GM23338 (cell line): ENCODE measurements around the gene ZNF69. TPM values are rescaled to one million over a fixed set of nuclear protein-coding genes. Genes with fewer than 3 reads are reported as not detected.

ENCODE experiments used
- ATAC-seq: fragments of 200-7000 bp; cut with Tn5 transposase; 3 replicates; pipeline ENCODE4 v1.9.1; 2020
- DNase-seq: peaks from one replicate; pipeline ENCODE4 v3.0.0-alpha.2; 2015; ENCODE audit warnings: low spot score
- H2AFZ ChIP-seq: fragments of 200-600 bp; sonication (generic); 2 replicates; pipeline ENCODE4 v1.8.0; 2016; ENCODE audit warnings: antibody characterized with exemption, mild to moderate bottlenecking, moderate library complexity
- H3F3A ChIP-seq: fragments of 200-600 bp; sonication (generic); replicated peaks from 2 replicates; pipeline ENCODE4 v1.8.0; 2017; ENCODE audit warnings: antibody characterized with exemption, mixed run types, low read depth
- H3K27ac ChIP-seq: fragments of 200-600 bp; sonication (generic); 2 replicates; pipeline ENCODE4 v1.6.1; 2016; ENCODE audit warnings: low read depth
- H3K27me3 ChIP-seq: fragments of 200-600 bp; sonication (generic); 2 replicates; pipeline ENCODE4 v1.8.0; 2016; ENCODE audit warnings: mild to moderate bottlenecking, mixed run types, moderate library complexity; ENCODE audit not compliant: insufficient read depth
- H3K36me3 ChIP-seq: fragments of 200-600 bp; sonication (generic); 2 replicates; pipeline ENCODE4 v1.8.0; 2016; ENCODE audit warnings: mild to moderate bottlenecking; ENCODE audit not compliant: insufficient read depth
- H3K4me1 ChIP-seq: fragments of 200-600 bp; sonication (generic); 2 replicates; pipeline ENCODE4 v1.8.0; 2016; ENCODE audit warnings: mild to moderate bottlenecking, moderate library complexity; ENCODE audit not compliant: insufficient read depth
- H3K4me2 ChIP-seq: fragments of 200-600 bp; sonication (generic); 2 replicates; pipeline ENCODE4 v1.7.1; 2017; ENCODE audit warnings: mixed run types
- H3K4me3 ChIP-seq: fragments of 200-600 bp; sonication (generic); 2 replicates; pipeline ENCODE4 v1.6.1; 2016; ENCODE audit warnings: mixed run types
- H3K79me2 ChIP-seq: fragments of 200-600 bp; sonication (generic); replicated peaks from 2 replicates; pipeline ENCODE4 v1.8.0; 2017; ENCODE audit warnings: mild to moderate bottlenecking; ENCODE audit not compliant: insufficient read depth
- H3K9me2 ChIP-seq: fragments of 200-600 bp; sonication (generic); 2 replicates; pipeline ENCODE4 v1.8.0; 2017; ENCODE audit not compliant: insufficient read depth
- H4K20me1 ChIP-seq: fragments of 200-600 bp; sonication (generic); replicated peaks from 2 replicates; pipeline ENCODE4 v1.8.0; 2017; ENCODE audit warnings: mild to moderate bottlenecking; ENCODE audit not compliant: insufficient read depth
- H3K27ac Mint-ChIP-seq: 2 replicates; pipeline ENCODE4 v1.8.0; 2020; ENCODE audit warnings: inconsistent platforms, mild to moderate bottlenecking, moderate library complexity, mixed read lengths
- H3K27me3 Mint-ChIP-seq: 3 replicates; pipeline ENCODE4 v1.8.0; 2022; ENCODE audit warnings: low read depth, mild to moderate bottlenecking, moderate library complexity, mixed read lengths, inconsistent platforms; ENCODE audit not compliant: insufficient read depth, poor library complexity
- H3K36me3 Mint-ChIP-seq: 3 replicates; pipeline ENCODE4 v1.8.0; 2021; ENCODE audit warnings: low read depth, mild to moderate bottlenecking, inconsistent platforms, moderate library complexity, mixed read lengths
- H3K4me1 Mint-ChIP-seq: 3 replicates; pipeline ENCODE4 v1.8.0; 2020; ENCODE audit warnings: mild to moderate bottlenecking, inconsistent platforms, mixed read lengths
- H3K4me3 Mint-ChIP-seq: 3 replicates; pipeline ENCODE4 v1.8.0; 2021; ENCODE audit warnings: moderate library complexity, mild to moderate bottlenecking, inconsistent platforms, mixed read lengths
- H3K9me3 Mint-ChIP-seq: 3 replicates; pipeline ENCODE4 v1.8.0; 2020; ENCODE audit warnings: moderate library complexity, mild to moderate bottlenecking, inconsistent platforms, mixed read lengths
- CREB1 ChIP-seq: fragments of 250-450 bp; sonication (Bioruptor Pico); IDR thresholded peaks from 2 replicates; pipeline ENCODE4 v1.5.0; 2020; ENCODE audit warnings: low read depth, mild to moderate bottlenecking, moderate library complexity
- EZH2 ChIP-seq: fragments of 200-600 bp; sonication (generic); IDR thresholded peaks from one replicate; pipeline ENCODE4 v1.8.0; 2017; ENCODE audit warnings: antibody characterized with exemption, mild to moderate bottlenecking, low read depth; ENCODE audit not compliant: unreplicated experiment
- EZH2phosphoT487 ChIP-seq: fragments of 200-600 bp; sonication (generic); IDR thresholded peaks from one replicate; pipeline ENCODE4 v1.8.1; 2018; ENCODE audit warnings: antibody characterized with exemption; ENCODE audit not compliant: unreplicated experiment
- JUNB ChIP-seq: IDR thresholded peaks from one replicate; pipeline ENCODE4 v1.6.1; 2016; ENCODE audit warnings: antibody characterized with exemption; ENCODE audit not compliant: unreplicated experiment
- NANOG ChIP-seq: IDR thresholded peaks from 2 replicates; pipeline ENCODE4 v1.6.1; 2016; ENCODE audit warnings: antibody characterized with exemption, borderline replicate concordance
- POLR2AphosphoS5 ChIP-seq: IDR thresholded peaks from 2 replicates; pipeline ENCODE4 v1.6.1; 2016; ENCODE audit warnings: antibody characterized with exemption, low read depth
- STAT1 ChIP-seq: IDR thresholded peaks from one replicate; pipeline ENCODE4 v1.6.1; 2016; ENCODE audit warnings: antibody characterized with exemption; ENCODE audit not compliant: unreplicated experiment
- ZNF114 ChIP-seq: fragments of 250-450 bp; sonication (Bioruptor Pico); IDR thresholded peaks from 2 replicates; pipeline ENCODE4 v1.5.0; 2020; ENCODE audit warnings: mild to moderate bottlenecking, moderate library complexity
- ZNF331 ChIP-seq: fragments of 250-450 bp; sonication (Bioruptor Pico); IDR thresholded peaks from 2 replicates; pipeline ENCODE4 v1.5.0; 2020; ENCODE audit warnings: low read depth, mild to moderate bottlenecking, moderate library complexity
- polyA plus RNA-seq: library from polyadenylated mRNA; unstranded; fragments of >200 nt; fragmentation: Nextera tagmentation; extraction: Ambion mirVana; gene quantifications from 2 replicates; pipeline ENCODE4 v1.2.1, GENCODE V29; 2016
- total RNA-seq: library from RNA; depleted of rRNA; stranded (reverse); fragments of >200 nt; shearing (Covaris generic); gene quantifications from 2 replicates; pipeline ENCODE4 v1.2.3, GENCODE V29; 2014
- TF ChIP-seq, protein P1 (sequence below): IDR thresholded peaks from one replicate; pipeline ENCODE4 v1.6.1; 2018; ENCODE audit warnings: antibody characterized with exemption; ENCODE audit not compliant: unreplicated experiment
- TF ChIP-seq, protein P2 (sequence below): IDR thresholded peaks from 2 replicates; pipeline ENCODE4 v1.6.1; 2016; ENCODE audit warnings: antibody characterized with exemption
- TF ChIP-seq, protein P3 (sequence below), 2 experiments: fragments of 200-600 bp in 1 of 2; sonication (generic) in 1 of 2; conservative IDR thresholded peaks; 2 replicates each; pipeline versions ENCODE4 v1.5.1 to v1.6.1; 2016 to 2017; ENCODE audit warnings: antibody characterized with exemption in 2 of 2, low read depth in 2 of 2, mild to moderate bottlenecking in 2 of 2, moderate library complexity in 1 of 2

The ZNF69 gene
- total and polyA plus RNA-seq, 2 experiments from 2014 or later: 15.8 to 60.4 TPM

DNA sequence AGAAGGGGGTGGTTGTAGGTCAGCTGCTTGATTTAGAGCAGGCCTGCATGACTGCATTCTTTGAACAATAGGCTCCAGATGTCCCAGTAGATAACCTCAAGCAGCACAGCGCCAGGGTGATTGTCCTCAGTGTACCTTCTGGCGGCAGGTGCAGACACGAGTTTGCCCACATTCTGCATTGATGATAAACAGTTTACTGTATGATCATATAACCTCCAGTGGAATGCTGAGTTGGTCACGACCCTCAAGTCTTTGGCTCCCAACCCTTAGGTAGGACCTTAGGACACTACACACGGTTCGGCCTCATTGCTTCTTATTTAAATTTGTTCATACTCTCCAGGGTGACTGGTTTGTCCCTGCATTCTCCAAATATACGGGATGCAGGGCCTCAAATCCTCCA is 26.9 kb upstream of the ZNF69 start (continued):
- TF ChIP-seq NANOG (no peak), CREB1 (CRISPR knock-in tag) (no peak), JUNB (no peak)
- TF ChIP-seq, protein P1, sequence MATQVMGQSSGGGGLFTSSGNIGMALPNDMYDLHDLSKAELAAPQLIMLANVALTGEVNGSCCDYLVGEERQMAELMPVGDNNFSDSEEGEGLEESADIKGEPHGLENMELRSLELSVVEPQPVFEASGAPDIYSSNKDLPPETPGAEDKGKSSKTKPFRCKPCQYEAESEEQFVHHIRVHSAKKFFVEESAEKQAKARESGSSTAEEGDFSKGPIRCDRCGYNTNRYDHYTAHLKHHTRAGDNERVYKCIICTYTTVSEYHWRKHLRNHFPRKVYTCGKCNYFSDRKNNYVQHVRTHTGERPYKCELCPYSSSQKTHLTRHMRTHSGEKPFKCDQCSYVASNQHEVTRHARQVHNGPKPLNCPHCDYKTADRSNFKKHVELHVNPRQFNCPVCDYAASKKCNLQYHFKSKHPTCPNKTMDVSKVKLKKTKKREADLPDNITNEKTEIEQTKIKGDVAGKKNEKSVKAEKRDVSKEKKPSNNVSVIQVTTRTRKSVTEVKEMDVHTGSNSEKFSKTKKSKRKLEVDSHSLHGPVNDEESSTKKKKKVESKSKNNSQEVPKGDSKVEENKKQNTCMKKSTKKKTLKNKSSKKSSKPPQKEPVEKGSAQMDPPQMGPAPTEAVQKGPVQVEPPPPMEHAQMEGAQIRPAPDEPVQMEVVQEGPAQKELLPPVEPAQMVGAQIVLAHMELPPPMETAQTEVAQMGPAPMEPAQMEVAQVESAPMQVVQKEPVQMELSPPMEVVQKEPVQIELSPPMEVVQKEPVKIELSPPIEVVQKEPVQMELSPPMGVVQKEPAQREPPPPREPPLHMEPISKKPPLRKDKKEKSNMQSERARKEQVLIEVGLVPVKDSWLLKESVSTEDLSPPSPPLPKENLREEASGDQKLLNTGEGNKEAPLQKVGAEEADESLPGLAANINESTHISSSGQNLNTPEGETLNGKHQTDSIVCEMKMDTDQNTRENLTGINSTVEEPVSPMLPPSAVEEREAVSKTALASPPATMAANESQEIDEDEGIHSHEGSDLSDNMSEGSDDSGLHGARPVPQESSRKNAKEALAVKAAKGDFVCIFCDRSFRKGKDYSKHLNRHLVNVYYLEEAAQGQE: no peak
- TF ChIP-seq, protein P2, sequence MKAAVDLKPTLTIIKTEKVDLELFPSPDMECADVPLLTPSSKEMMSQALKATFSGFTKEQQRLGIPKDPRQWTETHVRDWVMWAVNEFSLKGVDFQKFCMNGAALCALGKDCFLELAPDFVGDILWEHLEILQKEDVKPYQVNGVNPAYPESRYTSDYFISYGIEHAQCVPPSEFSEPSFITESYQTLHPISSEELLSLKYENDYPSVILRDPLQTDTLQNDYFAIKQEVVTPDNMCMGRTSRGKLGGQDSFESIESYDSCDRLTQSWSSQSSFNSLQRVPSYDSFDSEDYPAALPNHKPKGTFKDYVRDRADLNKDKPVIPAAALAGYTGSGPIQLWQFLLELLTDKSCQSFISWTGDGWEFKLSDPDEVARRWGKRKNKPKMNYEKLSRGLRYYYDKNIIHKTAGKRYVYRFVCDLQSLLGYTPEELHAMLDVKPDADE: no peak

DNA sequence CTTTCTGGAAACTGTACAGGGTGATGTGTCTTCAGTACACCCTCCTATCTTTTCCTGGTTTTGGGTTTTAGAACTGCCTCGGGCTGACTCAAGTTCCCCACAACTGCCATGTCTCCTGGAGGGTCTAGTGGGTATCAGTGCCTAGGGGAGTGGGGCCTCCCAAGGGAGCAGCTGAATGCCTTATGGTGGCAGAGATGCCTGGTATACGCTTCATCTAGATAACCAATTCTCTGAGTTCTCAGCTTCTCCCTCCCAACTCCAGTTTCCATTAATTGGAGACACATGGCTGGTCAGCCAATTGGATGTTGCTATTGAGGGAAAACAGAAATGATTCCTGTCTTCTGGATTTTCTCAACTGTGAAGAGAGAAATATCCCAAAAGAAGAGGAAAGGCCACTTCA is 26.3 kb upstream of the ZNF69 start:
- H3F3A ChIP-seq: no peaks in the 10 kb centered on the region
- H3K9me2 ChIP-seq: no peaks in the 10 kb centered on the region
- Mint-ChIP-seq H3K27ac (no peak overlapping the region), H3K36me3 (peaks cover 26% of the 10 kb centered on the region), H3K27me3 (peaks cover 4% of the 10 kb centered on the region), H3K4me1 (no peaks in the 10 kb centered on the region), H3K9me3 (peaks cover 98% of the 10 kb centered on the region), H3K4me3 (no peak overlapping the region)
- DNase-seq: no peak
- H3K4me1 ChIP-seq: no peaks in the 10 kb centered on the region
- H3K36me3 ChIP-seq: peaks cover 6% of the 10 kb centered on the region; the same call in 1 of the 2 replicates
- no peak overlapping the region for H2AFZ ChIP-seq
- H4K20me1 ChIP-seq: no peaks in the 10 kb centered on the region
- no peak overlapping the region for H3K4me3 ChIP-seq
- H3K27ac ChIP-seq: no peak overlapping the region
- H3K79me2 ChIP-seq: no peaks in the 10 kb centered on the region
- no peak overlapping the region for H3K4me2 ChIP-seq
- no peak for ATAC-seq
- no peaks in the 10 kb centered on the region for H3K27me3 ChIP-seq
- no peak for TF ChIP-seq ZNF331 (CRISPR knock-in tag)
- TF ChIP-seq POLR2AphosphoS5: no peak
- TF ChIP-seq STAT1: no peak
- no peak for TF ChIP-seq NANOG
- TF ChIP-seq EZH2phosphoT487: no peak
- TF ChIP-seq, protein P2: no peak
- TF ChIP-seq CREB1 (CRISPR knock-in tag): no peak
- no peak for TF ChIP-seq ZNF114
- no peak for TF ChIP-seq JUNB
- TF ChIP-seq, protein P3, sequence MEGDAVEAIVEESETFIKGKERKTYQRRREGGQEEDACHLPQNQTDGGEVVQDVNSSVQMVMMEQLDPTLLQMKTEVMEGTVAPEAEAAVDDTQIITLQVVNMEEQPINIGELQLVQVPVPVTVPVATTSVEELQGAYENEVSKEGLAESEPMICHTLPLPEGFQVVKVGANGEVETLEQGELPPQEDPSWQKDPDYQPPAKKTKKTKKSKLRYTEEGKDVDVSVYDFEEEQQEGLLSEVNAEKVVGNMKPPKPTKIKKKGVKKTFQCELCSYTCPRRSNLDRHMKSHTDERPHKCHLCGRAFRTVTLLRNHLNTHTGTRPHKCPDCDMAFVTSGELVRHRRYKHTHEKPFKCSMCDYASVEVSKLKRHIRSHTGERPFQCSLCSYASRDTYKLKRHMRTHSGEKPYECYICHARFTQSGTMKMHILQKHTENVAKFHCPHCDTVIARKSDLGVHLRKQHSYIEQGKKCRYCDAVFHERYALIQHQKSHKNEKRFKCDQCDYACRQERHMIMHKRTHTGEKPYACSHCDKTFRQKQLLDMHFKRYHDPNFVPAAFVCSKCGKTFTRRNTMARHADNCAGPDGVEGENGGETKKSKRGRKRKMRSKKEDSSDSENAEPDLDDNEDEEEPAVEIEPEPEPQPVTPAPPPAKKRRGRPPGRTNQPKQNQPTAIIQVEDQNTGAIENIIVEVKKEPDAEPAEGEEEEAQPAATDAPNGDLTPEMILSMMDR (conservative IDR thresholded peaks at IDR 0.05; ENCODE audit: low read depth in 2 of 2): no peak
- TF ChIP-seq EZH2: no peak
- TF ChIP-seq, protein P1: no peak
